OCI-M2 (cell line): ENCODE measurements around the gene FNDC8.
"Not testable (repeated sequence)": the region's sequence is repeated elsewhere in the genome, so short reads cannot be mapped to it uniquely, and the experiment has no call there.

Experiments used
- DNase-seq: peaks from one replicate; lab custom pipeline; 2025; ENCODE audit not compliant: unreplicated experiment; lab: John Stamatoyannopoulos, UW

Gene FNDC8

DNA sequence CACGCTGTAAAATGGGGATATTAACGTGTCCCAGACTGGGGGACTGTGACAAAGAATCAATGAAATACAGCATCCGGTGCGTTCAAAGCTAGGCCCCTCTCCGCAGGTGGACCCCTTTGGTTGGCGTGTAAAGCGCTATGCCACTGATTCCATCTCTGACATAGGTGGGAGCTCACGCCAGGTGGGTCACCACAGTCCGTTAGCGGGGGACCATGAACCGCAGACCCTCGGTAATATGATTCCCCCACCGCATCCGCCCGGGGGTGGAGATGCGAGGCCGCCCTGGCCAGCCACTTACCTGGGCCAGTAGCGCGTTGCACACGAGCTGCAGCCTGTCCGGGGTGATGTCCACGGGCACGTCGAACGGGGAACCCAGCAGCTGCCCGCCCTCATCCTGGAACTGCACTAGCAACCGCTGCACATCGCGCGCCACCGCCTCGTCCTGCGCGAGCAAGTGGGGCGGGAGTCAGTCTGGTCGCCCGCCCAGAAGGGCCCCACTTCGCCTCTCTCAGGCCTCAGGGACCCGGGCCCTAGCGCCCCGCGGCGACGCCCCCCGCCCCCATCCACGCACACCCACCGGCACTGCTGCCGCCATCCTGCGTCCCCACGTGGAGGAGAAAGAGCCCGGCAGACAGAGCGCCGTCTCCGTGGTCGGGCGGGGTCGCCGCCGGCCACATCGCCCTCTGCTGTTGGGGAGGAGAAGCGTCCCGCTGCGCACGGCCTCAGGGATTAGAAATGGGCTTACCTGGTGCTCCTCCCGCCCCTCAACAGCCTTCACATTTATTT lies 20.5 kb downstream of the FNDC8 start, which contains the start of gene NLE1:
NLE1 (minus strand) TSS at position 623 of the 786 bp plus-strand sequence; CDS start at position 595, 28 bp downstream.
- DNase-seq = no peak

DNA sequence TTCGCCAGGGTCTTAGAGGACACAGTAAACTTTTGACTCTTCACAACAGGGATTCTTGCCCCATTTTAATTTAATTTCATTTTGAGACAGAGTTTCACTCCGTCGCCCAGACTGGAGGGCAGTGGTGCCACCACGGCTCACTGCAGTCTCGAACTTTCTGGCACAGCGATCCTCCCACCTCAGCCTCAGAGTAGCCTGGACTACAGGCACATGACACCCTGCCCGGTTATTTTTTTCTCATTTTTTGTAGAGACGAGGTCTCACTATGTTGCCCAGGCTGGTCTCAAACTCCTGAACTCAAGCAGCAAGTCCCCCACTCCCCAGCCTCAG lies 21.0 kb downstream of the FNDC8 start:
- no peak for DNase-seq

DNA sequence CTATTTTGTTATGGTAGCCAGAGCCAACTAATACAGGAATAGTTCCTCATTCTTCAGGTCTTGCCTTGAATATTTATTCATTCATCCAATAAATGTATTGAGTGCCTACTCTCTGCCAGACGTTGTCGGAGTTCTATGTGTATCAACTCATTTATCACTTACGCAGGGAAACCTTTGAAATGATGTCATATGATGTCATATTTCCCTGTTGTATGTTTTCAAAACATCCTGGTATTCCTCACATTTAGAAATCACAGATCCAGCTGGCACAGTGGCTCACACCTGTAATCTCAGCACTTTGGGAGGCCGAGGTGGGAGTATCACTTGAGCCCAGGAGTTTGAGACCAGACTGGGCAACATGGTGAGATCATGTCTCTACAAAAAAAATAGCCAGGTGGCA lies 23.4 kb downstream of the FNDC8 start:
- no peak for DNase-seq

DNA sequence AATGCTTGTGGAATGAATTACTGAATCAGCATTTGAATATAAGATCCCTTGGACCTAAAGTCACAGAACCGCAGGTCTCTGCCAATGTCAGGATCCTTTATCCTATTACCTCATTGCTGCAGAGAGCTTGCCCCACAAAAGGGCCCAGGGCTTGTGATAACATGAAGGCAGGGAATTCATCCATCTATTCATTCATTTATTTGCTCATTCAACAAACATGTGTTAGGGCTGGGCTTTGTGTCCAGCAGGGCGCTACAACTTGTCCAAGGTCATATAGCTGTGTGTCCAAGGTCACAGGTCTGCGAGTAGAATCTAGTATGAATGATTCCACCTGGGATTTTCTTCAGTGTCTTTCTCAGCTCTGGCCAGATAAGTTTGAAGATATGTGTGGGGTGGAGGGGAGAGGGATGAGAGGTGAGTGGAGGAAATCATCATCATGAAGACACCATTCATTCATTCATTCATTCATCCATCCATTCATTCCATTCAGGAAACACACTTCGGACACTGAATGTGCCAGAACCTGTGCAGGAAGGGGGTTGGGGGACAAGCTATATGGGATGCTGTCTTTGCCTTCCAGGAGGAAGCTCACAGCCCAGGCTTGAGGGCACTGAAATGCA lies 24.9 kb downstream of the FNDC8 start:
- no peak for DNase-seq

DNA sequence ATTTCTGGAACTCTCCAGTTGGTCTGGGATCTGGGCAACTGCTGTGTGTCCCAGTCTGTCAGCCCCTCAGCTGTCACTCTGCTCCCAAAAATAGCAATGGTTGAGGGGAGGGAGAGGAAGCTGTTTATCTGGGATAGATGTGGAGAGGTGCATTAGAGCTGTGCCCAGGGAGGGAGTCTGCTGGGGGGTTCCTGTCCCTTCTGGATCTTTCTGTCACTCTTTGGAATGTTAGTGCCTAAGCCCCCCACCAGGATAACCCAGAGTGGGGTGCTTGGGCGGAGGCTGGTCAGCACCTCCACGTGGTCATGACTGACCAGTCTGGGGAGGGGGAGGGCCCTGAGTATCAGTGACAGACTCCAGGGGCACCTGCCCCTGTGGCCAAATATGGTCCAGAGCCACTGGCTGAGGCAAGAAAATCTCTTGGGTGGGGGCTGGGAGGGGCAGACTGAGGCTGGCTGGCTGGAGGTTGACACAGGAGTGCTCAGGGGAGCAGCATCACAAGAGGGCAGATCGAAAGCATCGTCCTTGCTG lies 26.0 kb downstream of the FNDC8 start, which contains the start of gene UNC45B:
UNC45B (plus strand) TSS at position 443 of the 531 bp plus-strand sequence. CDS start 447 bp downstream, outside the sequence.
- no peak for DNase-seq

DNA sequence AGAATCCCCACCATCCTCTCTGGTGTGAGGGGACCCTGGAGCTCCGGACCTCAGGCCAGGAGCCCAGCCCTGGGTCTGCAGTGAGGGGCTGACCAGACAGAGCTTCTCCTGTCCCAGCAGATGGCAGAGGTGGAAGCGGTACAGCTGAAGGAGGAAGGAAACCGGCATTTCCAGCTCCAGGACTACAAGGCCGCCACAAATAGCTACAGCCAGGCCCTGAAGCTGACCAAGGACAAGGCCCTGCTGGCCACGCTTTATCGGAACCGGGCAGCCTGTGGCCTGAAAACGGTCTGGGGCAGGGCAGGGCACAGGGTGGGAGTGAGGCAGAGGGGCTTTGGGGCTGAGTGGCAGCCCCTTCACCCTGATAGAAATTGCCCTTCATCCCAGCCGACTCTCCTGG lies 26.7 kb downstream of the FNDC8 start:
- no peak for DNase-seq

DNA sequence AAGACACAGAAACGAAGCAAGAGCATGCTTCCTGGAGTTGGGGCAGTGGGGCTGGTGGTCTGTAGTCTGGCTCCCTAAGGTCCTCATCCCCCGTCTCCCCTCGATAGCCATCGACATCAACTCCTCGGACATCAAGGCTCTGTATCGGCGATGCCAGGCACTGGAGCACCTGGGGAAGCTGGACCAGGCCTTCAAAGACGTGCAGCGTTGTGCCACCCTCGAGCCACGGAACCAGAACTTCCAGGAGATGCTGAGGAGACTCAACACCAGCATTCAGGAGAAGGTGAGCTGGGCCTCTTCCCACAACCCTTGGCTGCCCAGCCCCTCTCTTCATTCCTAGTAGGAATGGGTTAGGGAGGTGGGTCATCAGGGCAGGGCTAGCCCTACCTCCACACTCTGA lies 28.5 kb downstream of the FNDC8 start:
- DNase-seq = no peak

DNA sequence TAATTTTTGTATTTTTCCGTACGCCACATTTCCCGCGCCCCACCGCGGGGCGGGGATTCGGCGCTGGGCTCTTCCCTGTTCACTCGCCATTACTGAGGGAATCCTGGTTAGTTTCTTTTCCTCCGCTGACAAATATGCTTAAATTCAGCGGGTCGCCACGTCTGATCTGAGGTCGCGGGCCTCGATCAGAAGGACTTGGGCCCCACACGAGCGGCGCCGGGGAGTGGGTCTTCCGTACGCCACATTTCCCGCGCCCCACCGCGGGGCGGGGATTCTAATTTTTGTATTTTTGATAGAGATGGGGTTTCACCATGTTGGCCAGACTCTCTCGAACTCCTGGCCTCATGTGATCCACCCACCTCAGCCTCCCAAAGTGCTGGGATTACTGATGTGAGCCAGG lies 29.7 kb downstream of the FNDC8 start:
- not testable (repeated sequence) for DNase-seq

DNA sequence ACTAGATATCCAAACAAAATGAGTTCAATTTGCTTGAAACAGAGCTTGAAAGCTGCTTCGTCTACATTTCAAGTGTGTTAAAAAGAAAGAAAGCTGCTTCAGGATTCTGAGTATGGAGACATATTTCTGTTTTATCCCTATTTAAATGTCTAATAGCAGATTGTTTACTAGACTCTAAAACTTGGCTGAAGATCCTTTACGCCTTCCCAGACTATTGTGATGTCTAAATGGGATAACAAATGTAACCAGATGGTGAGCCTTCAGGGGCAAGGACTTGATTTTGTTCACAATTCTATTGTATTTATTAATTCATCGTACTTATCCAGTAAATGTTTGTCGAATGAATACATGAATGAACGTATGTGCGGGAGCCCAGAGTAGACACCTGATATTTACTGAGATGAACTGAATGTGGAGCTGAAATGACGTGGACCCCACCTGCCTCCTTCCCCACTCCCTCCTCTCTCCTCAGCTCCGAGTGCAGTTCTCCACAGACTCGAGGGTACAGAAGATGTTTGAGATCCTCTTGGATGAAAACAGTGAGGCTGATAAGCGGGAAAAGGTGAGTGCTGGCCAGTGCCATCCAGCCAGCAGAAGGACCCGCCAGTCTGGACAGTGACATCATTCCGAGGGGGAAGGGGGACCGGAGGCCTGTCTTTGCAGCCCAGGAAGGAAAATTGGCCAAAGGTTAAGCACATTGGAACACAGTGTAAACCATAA lies 31.2 kb downstream of the FNDC8 start:
- DNase-seq = no peak

DNA sequence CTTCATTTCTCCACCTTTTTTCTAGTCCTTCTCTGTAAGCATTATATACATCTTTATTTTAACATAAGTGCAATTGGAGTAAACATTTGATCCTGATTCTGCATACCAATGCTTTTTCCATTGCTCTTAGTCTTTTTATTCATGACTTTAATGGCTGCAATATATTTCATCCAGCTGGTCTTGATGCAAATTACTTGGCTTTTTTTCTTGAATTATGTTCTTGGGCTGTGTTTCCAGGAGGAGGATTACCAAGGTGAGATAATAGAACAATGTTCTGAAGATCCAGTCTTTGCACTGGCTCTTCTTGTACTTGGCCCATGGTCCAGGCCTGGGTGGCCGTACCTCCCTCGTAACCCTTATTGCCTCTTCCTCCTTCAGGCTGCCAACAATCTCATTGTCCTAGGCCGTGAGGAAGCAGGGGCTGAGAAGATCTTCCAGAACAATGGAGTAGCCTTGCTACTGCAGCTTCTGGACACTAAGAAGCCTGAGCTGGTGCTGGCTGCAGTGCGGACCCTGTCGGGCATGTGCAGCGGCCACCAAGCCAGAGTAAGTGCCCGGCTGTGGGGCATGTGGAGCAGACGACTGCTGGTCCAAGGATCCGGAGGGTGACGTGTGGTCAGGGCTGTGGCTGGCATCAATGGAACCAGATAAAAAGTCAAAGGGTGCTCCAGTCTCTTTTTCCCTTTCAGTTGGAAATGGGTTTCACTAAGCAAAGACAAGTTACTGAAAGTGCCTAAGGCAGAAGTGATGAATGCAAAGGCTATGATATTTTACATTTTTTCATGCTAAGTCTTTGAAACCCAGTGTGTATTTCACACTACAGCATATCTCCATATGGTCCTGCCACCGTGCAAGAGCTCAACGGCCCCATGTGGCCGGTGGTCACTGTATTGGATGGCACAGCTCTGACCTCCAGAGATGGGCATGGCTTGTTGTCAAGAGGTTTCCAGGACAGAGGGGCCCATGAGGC lies 33.1 kb downstream of the FNDC8 start:
- no peak for DNase-seq

DNA sequence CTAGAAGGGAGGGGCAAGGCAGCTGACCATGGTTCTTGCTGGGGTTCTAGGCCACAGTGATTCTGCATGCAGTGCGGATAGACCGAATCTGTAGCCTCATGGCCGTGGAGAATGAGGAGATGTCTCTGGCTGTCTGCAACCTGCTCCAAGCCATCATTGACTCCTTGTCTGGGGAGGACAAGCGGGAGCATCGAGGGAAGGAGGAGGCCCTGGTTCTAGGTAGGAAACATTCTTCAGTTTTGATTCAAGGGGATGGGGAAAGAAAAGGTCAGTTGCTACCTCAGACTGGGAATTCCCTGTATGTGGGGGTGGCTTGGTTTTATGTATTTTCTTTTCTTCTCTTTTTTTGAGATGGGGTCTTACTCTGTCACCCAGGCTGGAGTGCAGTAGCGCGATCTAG lies 33.8 kb downstream of the FNDC8 start:
- DNase-seq = no peak

DNA sequence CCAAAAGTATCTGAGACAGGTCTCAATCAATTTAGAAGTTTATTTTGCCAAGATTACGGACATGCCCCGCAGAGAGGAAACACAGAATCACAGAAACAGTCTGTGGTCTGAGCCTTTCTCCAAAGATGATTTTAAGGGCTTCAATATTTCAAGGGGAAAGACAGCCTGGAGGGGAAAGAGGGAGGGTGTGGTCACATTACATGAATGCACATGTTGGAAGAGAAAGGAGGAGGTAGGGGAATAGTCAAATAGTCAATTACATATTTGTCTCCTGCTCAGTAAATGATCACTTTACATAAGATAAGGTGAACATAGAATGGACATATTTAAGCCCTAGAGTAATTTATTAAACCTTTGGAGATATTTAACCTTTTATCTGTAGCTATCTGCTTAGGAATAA lies 38.5 kb downstream of the FNDC8 start:
- DNase-seq = no peak

DNA sequence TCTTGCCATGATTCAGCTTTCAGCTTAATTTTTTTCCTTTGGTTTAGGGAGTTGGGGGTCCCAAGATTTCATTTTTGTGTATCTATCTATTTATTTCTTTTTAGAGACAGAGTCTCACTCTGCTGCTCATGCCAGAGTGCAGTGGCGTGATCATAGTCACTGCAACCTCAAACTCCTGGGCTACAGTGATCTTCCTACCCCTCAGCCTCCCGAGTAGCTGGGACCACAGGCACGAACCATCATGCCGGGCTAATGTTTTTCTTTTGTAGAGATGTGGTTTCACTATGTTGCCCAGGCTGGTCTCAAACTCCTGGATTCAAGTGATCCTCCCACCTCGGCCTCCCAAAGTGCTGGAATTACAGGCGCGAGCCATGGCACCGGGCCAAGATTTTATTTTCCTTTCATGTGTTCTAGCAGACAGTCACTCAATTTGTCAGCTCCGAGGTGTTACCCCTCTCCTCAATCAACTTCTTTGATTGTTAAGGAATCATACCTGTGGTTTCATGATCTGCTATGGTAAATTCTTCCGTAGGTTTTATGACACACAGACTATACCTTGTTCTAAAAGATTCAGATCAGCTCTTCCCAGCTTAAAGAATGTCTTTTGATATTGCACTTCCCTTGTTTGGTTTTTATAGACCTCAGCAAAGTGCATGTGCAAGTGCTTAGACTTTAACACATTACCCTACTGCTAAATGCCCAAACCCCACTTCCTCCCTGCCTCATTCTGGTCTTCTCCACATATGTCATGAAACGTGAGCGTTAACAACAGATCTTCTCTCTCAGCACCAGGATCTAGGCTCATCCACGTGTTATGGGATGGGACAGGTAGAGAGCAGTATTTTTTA lies 39.2 kb downstream of the FNDC8 start:
- no peak for DNase-seq

DNA sequence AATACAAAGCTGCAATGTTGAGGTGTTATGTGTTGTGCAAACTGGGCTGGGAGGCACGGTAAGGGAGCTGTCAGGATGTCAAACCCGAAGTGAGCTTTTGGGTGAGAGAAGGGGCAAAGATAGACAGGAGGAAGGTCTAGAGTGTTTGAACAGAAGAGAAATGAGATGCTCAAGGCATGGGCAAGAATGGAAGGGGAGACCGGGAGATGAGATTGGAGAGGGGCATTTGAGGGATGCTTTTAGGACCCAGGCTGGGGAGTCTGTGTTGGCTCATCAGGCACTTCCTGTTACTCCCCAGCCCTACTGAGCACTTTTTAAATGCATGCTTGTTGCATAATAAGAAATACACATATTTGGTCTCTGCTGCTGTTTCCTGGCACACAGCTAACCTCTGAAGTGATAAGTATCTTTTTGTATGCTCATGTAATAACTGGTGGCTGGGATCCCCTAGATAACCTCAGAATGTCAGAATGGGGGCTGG lies 39.9 kb downstream of the FNDC8 start:
- no peak for DNase-seq

DNA sequence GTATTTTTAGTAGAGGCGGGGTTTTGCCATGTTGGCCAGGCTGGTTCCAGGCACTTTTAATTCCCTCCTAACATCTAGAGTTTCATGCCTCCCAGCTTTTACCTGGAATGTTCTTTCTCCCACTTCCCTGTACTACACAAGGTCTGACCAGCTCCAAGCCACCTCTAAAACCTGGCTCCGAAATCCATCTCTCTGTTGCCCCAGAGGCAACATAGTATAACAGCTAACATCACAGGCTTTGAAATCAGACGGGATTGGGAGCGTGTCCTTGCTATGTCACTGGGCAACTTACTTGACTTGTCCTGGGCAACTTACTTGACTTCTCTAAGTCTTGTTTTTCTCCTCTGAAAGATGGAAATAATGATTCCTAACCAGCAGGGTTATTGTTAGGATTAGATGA lies 41.3 kb downstream of the FNDC8 start:
- no peak for DNase-seq

DNA sequence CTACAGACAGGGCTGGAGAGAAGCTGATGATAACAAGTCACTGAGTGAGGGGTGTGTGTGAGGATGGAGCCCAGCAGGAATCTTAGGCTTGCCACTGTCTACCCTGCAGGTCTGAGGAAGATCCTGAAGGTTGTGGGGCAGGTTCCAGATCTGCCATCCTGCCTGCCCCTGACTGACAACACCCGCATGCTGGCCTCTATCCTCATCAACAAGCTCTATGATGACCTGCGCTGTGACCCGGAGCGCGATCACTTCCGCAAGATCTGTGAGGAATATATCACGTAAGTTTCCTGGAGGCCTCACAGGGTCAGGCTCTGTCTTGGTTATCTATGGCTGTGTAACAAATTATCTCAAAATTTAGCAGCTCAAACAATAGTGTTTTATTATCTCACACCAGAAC lies 42.5 kb downstream of the FNDC8 start:
- no peak for DNase-seq

DNA sequence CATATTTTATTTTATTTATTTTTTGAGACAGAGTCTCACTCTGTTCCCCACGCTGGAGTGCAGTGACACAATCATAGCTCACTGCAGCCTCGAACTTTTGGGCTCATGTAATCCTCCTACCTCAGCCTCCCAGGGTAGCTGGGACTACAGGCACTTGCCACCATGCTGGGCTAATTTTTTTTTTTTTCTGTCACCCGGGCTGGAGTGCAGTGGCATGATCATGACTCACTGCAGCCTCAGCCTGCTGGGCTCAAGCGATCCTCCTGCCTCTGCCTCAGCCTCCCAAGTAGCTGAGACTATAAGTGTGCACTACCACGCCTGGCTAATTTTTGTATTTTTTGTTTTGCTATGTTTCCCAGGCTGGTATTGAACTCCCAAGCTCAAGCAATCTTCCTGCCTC lies 43.3 kb downstream of the FNDC8 start:
- no peak for DNase-seq

DNA sequence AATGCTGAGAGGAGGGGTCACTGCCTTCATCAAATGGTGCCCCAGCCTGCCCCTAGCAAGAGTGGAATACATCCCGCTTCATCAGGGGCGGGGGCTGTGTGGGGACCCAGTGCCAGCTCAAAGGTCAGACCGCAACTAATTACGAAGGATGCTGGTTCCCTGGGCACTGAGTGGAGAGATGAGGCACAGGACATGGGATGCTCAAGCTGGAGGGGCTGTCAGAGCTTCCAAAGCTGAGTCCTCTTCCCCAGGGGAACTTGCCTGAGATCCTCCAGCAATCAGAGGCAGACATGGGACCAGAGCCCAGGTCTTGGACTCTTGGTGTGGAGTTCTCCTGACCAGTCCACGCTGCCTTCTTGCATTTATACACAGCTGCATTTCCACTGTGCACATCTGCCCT lies 45.1 kb downstream of the FNDC8 start:
- no peak for DNase-seq

DNA sequence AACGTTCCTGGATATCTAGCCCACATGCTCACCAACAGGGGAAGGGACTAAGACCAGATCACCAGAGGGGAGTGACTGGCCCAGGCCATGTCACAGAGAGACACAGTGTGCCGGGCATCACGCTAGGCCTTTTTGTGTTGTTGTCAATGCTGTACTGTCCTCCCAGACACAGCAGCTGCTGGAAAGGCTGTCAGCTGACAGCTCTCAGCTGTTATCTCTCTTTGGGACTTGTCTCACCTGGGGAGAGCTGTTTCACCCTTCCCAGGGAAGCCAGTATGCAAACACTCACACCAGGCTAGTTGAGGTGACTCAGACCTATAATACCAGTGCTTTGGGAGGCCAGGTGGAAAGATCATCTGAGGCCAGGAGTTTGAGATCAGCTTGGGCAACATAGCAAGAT lies 45.6 kb downstream of the FNDC8 start:
- no peak for DNase-seq

DNA sequence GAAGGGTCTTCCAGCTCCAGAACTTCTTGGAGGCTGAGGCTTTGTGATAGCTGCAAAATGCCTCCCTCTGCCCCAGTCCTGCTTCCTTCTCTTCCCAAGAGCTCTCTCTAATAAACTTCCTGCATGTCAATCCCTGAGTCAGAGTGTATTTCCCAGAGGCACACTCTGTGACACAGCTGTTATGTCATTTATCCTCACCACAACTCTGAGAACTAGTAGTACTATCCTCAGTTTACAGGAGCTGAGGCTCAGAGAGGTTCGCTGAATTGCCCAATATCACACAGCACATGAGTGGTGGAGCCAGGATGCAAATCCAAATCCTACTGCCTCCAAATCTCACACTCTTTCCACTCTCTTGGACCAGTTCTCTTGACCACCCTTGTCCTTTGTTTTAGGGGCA lies 46.3 kb downstream of the FNDC8 start:
- no peak for DNase-seq
